Neural cell (in vitro differentiated cells): ENCODE measurements around the gene GP5. TPM values are rescaled to one million over a fixed set of nuclear protein-coding genes. Genes with fewer than 3 reads are reported as not detected.

ENCODE experiments used
- H2AFZ ChIP-seq: fragments of 200-600, 300-800 bp; sonication (generic), shearing (Covaris generic); 2 replicates; pipeline ENCODE4 v1.6.0; 2014; ENCODE audit warnings: low read depth, mild to moderate bottlenecking, antibody characterized with exemption, low read length, moderate library complexity
- H3F3A ChIP-seq: fragments of 200-600 bp; shearing (Covaris generic); 2 replicates; pipeline ENCODE4 v1.6.1; 2016; ENCODE audit warnings: mild to moderate bottlenecking, moderate library complexity, mixed read lengths, antibody characterized with exemption, low read length; ENCODE audit not compliant: insufficient read depth, poor library complexity, severe bottlenecking
- H3K27ac ChIP-seq: fragments of 200-600, 300-800 bp; sonication (generic), shearing (Covaris generic); 2 replicates; pipeline ENCODE4 v1.5.1; 2014; ENCODE audit warnings: mild to moderate bottlenecking, low read length, moderate library complexity
- H3K27me3 ChIP-seq: fragments of 300-800, 200-600 bp; sonication (generic), shearing (Covaris generic); 2 replicates; pipeline ENCODE4 v1.6.0; 2014; ENCODE audit warnings: mild to moderate bottlenecking, low read depth, low read length, moderate library complexity; ENCODE audit not compliant: insufficient read depth
- H3K36me3 ChIP-seq: fragments of 300-800, 200-600 bp; sonication (generic), shearing (Covaris generic); 2 replicates; pipeline ENCODE4 v1.5.1; 2014; ENCODE audit warnings: mild to moderate bottlenecking, antibody characterized with exemption, low read length, moderate library complexity; ENCODE audit not compliant: insufficient read depth
- H3K4me2 ChIP-seq: fragments of 300-800, 200-600 bp; sonication (generic), shearing (Covaris generic); 2 replicates; pipeline ENCODE4 v1.6.0; 2014; ENCODE audit warnings: mild to moderate bottlenecking, low read length
- H3K4me3 ChIP-seq: fragments of 300-800, 200-600 bp; sonication (generic), shearing (Covaris generic); 2 replicates; pipeline ENCODE4 v1.5.1; 2014; ENCODE audit warnings: mild to moderate bottlenecking, low read length, moderate library complexity
- H3K79me2 ChIP-seq: fragments of 200-600 bp; shearing (Covaris generic); replicated peaks from 2 replicates; pipeline ENCODE4 v1.6.0; 2014; ENCODE audit warnings: mild to moderate bottlenecking, low read length, moderate library complexity; ENCODE audit not compliant: insufficient read depth
- H3K9ac ChIP-seq: fragments of 300-800, 200-600 bp; sonication (generic), shearing (Covaris generic); 2 replicates; pipeline ENCODE4 v1.6.1; 2016; ENCODE audit warnings: mild to moderate bottlenecking, low read length, mixed read lengths
- H3K9me2 ChIP-seq: fragments of 200-600 bp; shearing (Covaris generic); 2 replicates; pipeline ENCODE4 v1.6.1; 2016; ENCODE audit warnings: mild to moderate bottlenecking, low read length, mixed read lengths; ENCODE audit not compliant: insufficient read depth
- H3K9me3 ChIP-seq: fragments of 200-600, 300-800 bp; sonication (generic), shearing (Covaris generic); 2 replicates; pipeline ENCODE4 v1.6.1; 2016; ENCODE audit warnings: mild to moderate bottlenecking, mixed run types, low read length, moderate library complexity, mixed read lengths
- H4K20me1 ChIP-seq: fragments of 200-600 bp; shearing (Covaris generic); 2 replicates; pipeline ENCODE4 v1.6.1; 2016; ENCODE audit warnings: mild to moderate bottlenecking, mixed run types; ENCODE audit not compliant: insufficient read depth
- CTCF ChIP-seq: fragments of 450-650 bp; IDR thresholded peaks from 2 replicates; pipeline ENCODE4 v1.5.1; 2014; ENCODE audit warnings: antibody characterized with exemption, mild to moderate bottlenecking, moderate library complexity; ENCODE audit not compliant: poor library complexity, severe bottlenecking
- EP300 ChIP-seq: fragments of 450-650 bp; conservative IDR thresholded peaks from 2 replicates; pipeline ENCODE4 v1.6.1; 2014; ENCODE audit warnings: antibody characterized with exemption, mild to moderate bottlenecking, moderate library complexity; ENCODE audit not compliant: poor library complexity, severe bottlenecking
- EZH2 ChIP-seq: fragments of 200-600, 300-800 bp; shearing (Covaris generic), sonication (generic); IDR thresholded peaks from 2 replicates; pipeline ENCODE4 v1.6.1; 2014; ENCODE audit warnings: antibody characterized with exemption, low read length, borderline replicate concordance, mild to moderate bottlenecking; ENCODE audit not compliant: insufficient read depth, poor library complexity, severe bottlenecking
- MXI1 ChIP-seq: fragments of 450-650 bp; conservative IDR thresholded peaks from 2 replicates; pipeline ENCODE4 v1.6.1; 2014; ENCODE audit warnings: antibody characterized with exemption, mild to moderate bottlenecking; ENCODE audit not compliant: poor library complexity, severe bottlenecking
- POLR2AphosphoS5 ChIP-seq: IDR thresholded peaks from 2 replicates; pipeline ENCODE4 v1.6.1; 2012
- RAD21 ChIP-seq: fragments of 450-650 bp; conservative IDR thresholded peaks from 2 replicates; pipeline ENCODE4 v1.6.1; 2014; ENCODE audit warnings: antibody characterized with exemption, mild to moderate bottlenecking, moderate library complexity
- REST ChIP-seq: IDR thresholded peaks from 2 replicates; pipeline ENCODE4 v1.6.1; 2012; ENCODE audit warnings: borderline replicate concordance
- SMC3 ChIP-seq: fragments of 450-650 bp; conservative IDR thresholded peaks from 2 replicates; pipeline ENCODE4 v1.6.1; 2014; ENCODE audit warnings: antibody characterized with exemption, mild to moderate bottlenecking, moderate library complexity; ENCODE audit not compliant: poor library complexity
- TAF1 ChIP-seq: IDR thresholded peaks from 2 replicates; pipeline ENCODE4 v1.6.1; 2012; ENCODE audit warnings: low read depth
- polyA plus RNA-seq: library from polyadenylated mRNA; depleted of rRNA; stranded (reverse); fragments of >200 nt; gene quantifications from 2 replicates; pipeline ENCODE4 v1.2.3, GENCODE V29; 2014

Gene GP5
- polyA plus RNA-seq, 1 donor from 2014 or later, result 0.14 TPM

- Histone ChIP-seq H3K9me2 (no peaks in the 10 kb centered on the region), H3K79me2 (no peaks in the 10 kb centered on the region), H4K20me1 (no peaks in the 10 kb centered on the region), H3K4me2 (no peak overlapping the region), H3F3A (no peaks in the 10 kb centered on the region), H3K9ac (no peak overlapping the region), H3K27ac (no peak overlapping the region), H3K27me3 (no peaks in the 10 kb centered on the region), H3K9me3 (peaks cover 10% of the 10 kb centered on the region), H3K36me3 (no peaks in the 10 kb centered on the region), H2AFZ (no peak overlapping the region), H3K4me3 (no peak overlapping the region)
- no peak for TF ChIP-seq EP300
- TF ChIP-seq REST, result no peak
- no peak for TF ChIP-seq RAD21
- TF ChIP-seq POLR2AphosphoS5, result no peak
- TF ChIP-seq MXI1, result no peak
- TF ChIP-seq EZH2, result no peak
- TF ChIP-seq SMC3, result no peak
- TF ChIP-seq TAF1, result no peak
- TF ChIP-seq CTCF, result no peak
These were observed 13.0 kb downstream of the GP5 start for GRCh38 chr3:194386066-194386465.

GRCh38 chr3:194384569-194385001, 14.5 kb downstream of the GP5 start:
- H3K36me3 ChIP-seq, result no peaks in the 10 kb centered on the region
- H2AFZ ChIP-seq, result no peak overlapping the region
- H3K9ac ChIP-seq, result no peak overlapping the region
- no peaks in the 10 kb centered on the region for H3K27me3 ChIP-seq
- no peak overlapping the region for H3K4me3 ChIP-seq
- H3K9me3 ChIP-seq, result peaks cover 3% of the 10 kb centered on the region
- H3F3A ChIP-seq, result no peaks in the 10 kb centered on the region
- H3K4me2 ChIP-seq, result no peak overlapping the region
- no peak for TF ChIP-seq SMC3
- no peak for TF ChIP-seq CTCF
- TF ChIP-seq POLR2AphosphoS5, result no peak
- no peak for TF ChIP-seq RAD21
- TF ChIP-seq TAF1, result no peak
- no peak for TF ChIP-seq MXI1
- no peaks in the 10 kb centered on the region for H4K20me1 ChIP-seq
- H3K79me2 ChIP-seq, result no peaks in the 10 kb centered on the region
- no peak overlapping the region for H3K27ac ChIP-seq
- H3K9me2 ChIP-seq, result no peaks in the 10 kb centered on the region
